ELR (cell line): ENCODE measurements around the gene TAF8.
A peak's percentile ranks its signal among the peaks of the same experiment; 100 is the strongest.

ENCODE experiments used
- DNase-seq: peaks from one replicate; pipeline ENCODE4 v3.0.0-alpha.2; 2015; ENCODE audit warnings: low read depth

TAF8 gene

GRCh38 chr6:42124223-42124836, 74.0 kb downstream of the TAF8 start:
- DNase-seq: no peak

DNA sequence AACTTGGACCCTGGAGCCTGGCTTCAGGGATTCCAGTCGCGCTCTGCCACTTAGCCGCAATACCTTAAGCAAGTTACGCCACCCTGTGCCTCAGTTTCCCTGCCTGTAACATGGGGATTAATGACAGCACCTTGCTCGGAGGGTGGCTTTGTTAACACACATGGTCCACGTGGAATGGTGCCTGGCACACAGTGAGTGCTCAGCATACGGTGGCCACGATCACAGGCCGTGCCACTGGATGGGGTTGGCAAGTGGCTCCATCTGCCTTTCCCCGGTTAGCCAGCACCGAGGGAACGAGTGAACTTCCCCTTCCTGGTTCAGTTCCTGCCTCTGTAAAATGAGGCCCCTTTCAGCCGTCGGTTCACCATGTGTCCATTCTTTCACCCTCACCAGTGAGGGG, 74.9 kb downstream of the TAF8 start:
- DNase-seq: no peak

- DNase-seq: no peak
Observed at GRCh38 chr6:42125663-42126062, 75.3 kb downstream of the TAF8 start.

- no peak for DNase-seq
Observed at GRCh38 chr6:42128460-42129359, 78.4 kb downstream of the TAF8 start.

DNA sequence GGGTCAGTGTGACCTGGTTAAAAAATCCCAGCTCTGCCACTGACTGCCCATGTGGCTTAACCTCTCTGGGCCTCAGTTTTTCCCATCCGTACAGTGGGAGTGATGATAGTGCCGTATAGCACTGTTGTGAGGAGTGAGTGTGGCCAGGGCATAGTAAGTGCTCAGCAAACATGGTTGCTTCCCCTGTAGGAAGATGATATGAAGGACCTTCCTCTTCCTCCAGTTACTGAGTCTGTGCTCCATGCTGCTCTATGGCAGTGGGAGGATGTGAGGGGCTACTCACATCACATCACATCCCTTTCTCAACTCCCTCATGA, 79.0 kb downstream of the TAF8 start:
- DNase-seq: no peak

- DNase-seq: peak; percentile 90
Observed at GRCh38 chr6:42131531-42131930, 81.2 kb downstream of the TAF8 start.

- no peak for DNase-seq
Observed at GRCh38 chr6:42133926-42134325, 83.6 kb downstream of the TAF8 start.

DNA sequence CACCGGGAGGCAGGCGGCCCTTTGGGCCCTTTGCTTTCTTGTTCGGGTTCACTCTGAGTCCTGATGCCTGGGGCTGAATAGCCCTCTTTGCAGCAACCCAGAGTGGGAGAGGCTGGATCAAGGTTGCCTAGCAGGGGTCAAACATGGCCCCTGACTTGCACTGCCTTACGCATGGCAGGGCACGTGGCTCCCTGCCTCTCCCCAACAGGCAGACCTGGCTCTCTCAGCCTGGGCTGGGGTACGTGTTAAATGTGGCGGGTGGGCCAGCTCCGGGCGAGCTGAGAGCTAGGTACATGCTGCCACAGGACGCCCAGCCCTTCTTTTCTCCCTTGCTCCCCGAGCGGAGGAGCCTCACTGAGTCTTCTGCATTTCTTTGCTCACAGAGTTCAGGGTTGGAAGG, 84.8 kb downstream of the TAF8 start:
- no peak for DNase-seq

GRCh38 chr6:42135722-42136121, 85.4 kb downstream of the TAF8 start:
- DNase-seq: peak; percentile 30

DNA sequence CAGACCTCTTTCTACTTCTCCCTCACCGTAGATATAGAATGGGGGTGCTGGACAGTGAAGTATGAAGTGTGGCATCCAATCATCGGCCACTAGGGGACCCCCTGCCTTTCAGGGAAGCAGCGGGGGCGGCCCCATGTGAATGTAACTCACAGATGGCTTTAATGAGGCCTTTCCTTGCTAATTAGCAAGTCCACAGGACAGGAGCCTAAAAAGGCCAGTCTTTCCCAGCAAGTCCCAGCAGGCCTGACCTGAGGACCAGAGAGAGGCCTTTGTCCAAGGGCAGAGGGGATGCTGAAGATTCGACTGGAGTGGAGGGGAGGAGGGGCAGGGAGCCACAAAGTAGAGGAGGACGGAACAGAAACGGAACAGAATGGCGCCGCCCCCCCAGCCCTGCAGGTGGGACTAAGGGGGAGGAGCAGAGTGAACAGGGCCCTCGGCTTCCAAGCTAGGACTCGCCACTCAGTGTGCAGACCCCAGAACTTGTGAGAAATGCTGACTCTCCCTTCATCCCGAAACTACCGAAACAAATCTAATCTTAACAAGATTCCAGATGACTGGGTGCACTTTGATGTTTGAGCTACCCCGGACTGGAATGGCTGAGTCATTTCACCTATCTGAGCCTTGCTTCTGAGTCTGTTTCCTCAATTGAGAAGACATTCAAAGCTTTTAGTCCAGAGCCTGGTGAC, 86.3 kb downstream of the TAF8 start:
- peak; percentile 92 for DNase-seq
